ENCODE data around the gene OPCML.

DNA sequence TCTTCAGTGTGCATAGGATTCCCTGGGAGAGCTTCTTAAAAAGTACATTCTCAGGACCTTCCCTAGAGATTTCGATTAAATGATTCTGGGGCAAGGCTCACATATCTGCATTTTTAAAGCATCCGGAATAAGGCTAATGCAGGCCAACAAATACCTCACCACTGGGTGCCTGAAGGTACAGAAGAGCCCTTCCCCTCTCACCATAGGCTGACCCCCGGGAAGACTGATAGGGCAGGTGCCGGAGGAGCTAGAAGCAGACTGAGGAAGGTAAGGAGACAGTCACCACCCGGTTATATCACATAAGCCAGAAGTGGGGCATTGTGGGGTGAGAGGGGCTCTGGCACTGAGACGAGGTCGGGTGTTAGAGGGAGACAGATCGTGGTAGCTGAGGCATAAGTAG lies 1102.6 kb downstream of the OPCML start:
- TF ChIP-seq CTCF (conservative IDR thresholded peaks at IDR 0.05; ENCODE audit: low read depth, low read length) (no peak), EZH2 (IDR thresholded peaks at IDR 0.05; ENCODE audit: borderline replicate concordance, low read depth, low read length, poor library complexity, severe bottlenecking) (no peak)

All from A673 (cell line).